Measurements from ENCODE around the gene PRDM16. TPM values are rescaled to one million over a fixed set of nuclear protein-coding genes. Genes with fewer than 3 reads are reported as not detected.
A peak's percentile ranks its signal among the peaks of the same experiment; 100 is the strongest.

The PRDM16 gene
- total and polyA plus RNA-seq, 2 of the 13 experiments (the other 11 are each of a cell fraction or from before 2014, with no cell fraction given), result 0.15 to 0.81 TPM

DNA sequence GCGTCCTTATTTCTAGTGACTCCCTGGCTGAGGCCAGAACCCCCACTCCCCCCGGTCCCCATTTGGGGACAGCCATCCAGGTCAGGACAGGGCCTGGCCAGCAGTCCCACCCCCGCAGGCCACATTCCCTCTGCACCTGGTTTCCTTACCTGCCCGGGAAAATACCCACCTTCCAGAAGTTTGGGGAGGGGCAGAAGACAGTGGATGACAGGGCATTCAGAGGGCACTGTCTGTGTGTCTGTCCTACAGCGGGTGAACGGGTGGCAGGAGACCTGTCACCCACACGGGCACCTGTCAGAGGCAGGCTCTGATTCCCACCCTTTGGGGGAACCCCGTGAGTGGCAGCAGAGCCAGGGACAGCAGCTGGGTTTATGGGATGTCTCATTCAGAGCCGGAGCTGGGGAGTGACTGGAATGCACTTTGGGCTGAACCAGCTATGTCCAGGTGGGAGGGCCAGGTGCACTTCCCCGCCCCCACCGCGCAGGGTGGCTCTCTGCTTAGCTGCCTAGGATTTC, 387.5 kb downstream of the PRDM16 start (continued):
- TF ChIP-seq YY1 (IDR thresholded peaks at IDR 0.05; ENCODE audit: insufficient read depth, insufficient replicate concordance, low read depth, low read length) (peak; percentile 4), ZSCAN22 (CRISPR knock-in tag; IDR thresholded peaks at IDR 0.05) (no peak), ZBTB20 (CRISPR knock-in tag; IDR thresholded peaks at IDR 0.05; ENCODE audit: borderline replicate concordance, low read depth) (peak; percentile 35; the same call in 1 of the 2 replicates), SRY (CRISPR knock-in tag; IDR thresholded peaks at IDR 0.05) (peak; percentile 34; the same call in 1 of the 2 replicates), POLR2AphosphoS5 (IDR thresholded peaks at IDR 0.05; ENCODE audit: low read depth, low read length) (peak; percentile 72), FIP1L1 (IDR thresholded peaks at IDR 0.05; ENCODE audit: borderline replicate concordance, insufficient read depth, low read depth, low read length) (0 out of 2 replicates have a peak, but pooled peaks have one; percentile 55), RBAK (CRISPR knock-in tag; IDR thresholded peaks at IDR 0.05) (no peak), ZNF530 (CRISPR knock-in tag; IDR thresholded peaks at IDR 0.05; ENCODE audit: low read depth) (no peak)
- TF ChIP-seq, protein P1, sequence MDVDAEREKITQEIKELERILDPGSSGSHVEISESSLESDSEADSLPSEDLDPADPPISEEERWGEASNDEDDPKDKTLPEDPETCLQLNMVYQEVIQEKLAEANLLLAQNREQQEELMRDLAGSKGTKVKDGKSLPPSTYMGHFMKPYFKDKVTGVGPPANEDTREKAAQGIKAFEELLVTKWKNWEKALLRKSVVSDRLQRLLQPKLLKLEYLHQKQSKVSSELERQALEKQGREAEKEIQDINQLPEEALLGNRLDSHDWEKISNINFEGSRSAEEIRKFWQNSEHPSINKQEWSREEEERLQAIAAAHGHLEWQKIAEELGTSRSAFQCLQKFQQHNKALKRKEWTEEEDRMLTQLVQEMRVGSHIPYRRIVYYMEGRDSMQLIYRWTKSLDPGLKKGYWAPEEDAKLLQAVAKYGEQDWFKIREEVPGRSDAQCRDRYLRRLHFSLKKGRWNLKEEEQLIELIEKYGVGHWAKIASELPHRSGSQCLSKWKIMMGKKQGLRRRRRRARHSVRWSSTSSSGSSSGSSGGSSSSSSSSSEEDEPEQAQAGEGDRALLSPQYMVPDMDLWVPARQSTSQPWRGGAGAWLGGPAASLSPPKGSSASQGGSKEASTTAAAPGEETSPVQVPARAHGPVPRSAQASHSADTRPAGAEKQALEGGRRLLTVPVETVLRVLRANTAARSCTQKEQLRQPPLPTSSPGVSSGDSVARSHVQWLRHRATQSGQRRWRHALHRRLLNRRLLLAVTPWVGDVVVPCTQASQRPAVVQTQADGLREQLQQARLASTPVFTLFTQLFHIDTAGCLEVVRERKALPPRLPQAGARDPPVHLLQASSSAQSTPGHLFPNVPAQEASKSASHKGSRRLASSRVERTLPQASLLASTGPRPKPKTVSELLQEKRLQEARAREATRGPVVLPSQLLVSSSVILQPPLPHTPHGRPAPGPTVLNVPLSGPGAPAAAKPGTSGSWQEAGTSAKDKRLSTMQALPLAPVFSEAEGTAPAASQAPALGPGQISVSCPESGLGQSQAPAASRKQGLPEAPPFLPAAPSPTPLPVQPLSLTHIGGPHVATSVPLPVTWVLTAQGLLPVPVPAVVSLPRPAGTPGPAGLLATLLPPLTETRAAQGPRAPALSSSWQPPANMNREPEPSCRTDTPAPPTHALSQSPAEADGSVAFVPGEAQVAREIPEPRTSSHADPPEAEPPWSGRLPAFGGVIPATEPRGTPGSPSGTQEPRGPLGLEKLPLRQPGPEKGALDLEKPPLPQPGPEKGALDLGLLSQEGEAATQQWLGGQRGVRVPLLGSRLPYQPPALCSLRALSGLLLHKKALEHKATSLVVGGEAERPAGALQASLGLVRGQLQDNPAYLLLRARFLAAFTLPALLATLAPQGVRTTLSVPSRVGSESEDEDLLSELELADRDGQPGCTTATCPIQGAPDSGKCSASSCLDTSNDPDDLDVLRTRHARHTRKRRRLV (CRISPR knock-in tag; IDR thresholded peaks at IDR 0.05), result no peak
- TF ChIP-seq, protein P2, sequence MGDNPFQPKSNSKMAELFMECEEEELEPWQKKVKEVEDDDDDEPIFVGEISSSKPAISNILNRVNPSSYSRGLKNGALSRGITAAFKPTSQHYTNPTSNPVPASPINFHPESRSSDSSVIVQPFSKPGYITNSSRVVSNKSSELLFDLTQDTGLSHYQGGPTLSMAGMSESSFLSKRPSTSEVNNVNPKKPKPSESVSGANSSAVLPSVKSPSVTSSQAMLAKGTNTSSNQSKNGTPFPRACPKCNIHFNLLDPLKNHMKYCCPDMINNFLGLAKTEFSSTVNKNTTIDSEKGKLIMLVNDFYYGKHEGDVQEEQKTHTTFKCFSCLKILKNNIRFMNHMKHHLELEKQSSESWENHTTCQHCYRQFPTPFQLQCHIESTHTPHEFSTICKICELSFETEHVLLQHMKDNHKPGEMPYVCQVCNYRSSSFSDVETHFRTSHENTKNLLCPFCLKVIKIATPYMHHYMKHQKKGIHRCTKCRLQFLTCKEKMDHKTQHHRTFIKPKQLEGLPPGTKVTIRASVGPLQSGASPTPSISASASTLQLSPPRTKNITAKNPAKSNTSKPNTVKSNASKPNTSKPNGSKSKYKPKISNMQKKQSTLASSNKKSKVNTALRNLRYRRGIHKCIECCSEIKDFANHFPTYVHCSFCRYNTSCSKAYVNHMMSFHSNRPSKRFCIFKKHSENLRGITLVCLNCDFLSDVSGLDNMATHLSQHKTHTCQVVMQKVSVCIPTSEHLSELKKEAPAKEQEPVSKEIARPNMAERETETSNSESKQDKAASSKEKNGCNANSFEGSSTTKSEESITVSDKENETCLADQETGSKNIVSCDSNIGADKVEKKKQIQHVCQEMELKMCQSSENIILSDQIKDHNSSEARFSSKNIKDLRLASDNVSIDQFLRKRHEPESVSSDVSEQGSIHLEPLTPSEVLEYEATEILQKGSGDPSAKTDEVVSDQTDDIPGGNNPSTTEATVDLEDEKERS (CRISPR knock-in tag; IDR thresholded peaks at IDR 0.05), result peak; percentile 48; the same call in 1 of the 2 replicates
- TF ChIP-seq, protein P3, sequence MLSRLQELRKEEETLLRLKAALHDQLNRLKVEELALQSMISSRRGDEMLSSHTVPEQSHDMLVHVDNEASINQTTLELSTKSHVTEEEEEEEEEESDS (CRISPR knock-in tag; IDR thresholded peaks at IDR 0.05; ENCODE audit: borderline replicate concordance), result peak; percentile 16; the same call in 1 of the 2 replicates
- TF ChIP-seq, protein P4, sequence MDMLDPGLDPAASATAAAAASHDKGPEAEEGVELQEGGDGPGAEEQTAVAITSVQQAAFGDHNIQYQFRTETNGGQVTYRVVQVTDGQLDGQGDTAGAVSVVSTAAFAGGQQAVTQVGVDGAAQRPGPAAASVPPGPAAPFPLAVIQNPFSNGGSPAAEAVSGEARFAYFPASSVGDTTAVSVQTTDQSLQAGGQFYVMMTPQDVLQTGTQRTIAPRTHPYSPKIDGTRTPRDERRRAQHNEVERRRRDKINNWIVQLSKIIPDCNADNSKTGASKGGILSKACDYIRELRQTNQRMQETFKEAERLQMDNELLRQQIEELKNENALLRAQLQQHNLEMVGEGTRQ (IDR thresholded peaks at IDR 0.05; ENCODE audit: low read depth, low read length), result no peak
- TF ChIP-seq, protein P4 (CRISPR knock-in tag; IDR thresholded peaks at IDR 0.05; ENCODE audit: borderline replicate concordance), result 0 out of 2 replicates have a peak, but pooled peaks have one; percentile 28
